ENCODE data around the gene TMSB4X.
"Not testable (repeated sequence)": the region's sequence is repeated elsewhere in the genome, so short reads cannot be mapped to it uniquely, and the experiment has no call there.

Gene TMSB4X

GRCh38 chrX:12974796-12975669 is at the start of gene TMSB4X:
Gene TMSB4X (plus strand): TSS chrX:12975110.
- peak; percentile 83 for DNase-seq

- DNase-seq, result no peak
Measured at GRCh38 chrX:12929701-12930100, 45.2 kb upstream of the TMSB4X start.

DNA sequence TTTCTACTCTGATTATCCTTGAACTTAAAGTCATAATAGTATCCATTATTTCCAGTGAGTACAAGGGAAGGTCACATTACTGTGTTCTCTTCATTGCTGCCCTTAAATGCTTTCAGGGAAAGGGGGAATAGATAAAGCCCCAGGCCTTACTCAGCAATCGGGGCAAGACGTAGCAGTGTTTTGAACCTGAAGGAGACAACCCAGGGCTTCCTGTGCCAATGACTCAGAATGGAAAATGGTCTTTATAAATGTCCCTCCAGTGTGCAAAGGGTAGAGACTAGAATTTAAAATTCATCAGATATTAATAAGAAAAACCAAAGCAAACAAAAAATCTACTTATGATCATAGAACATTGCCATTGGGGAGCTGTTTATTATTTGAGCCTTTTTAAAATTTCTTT is 44.8 kb upstream of the TMSB4X start:
- no peak for DNase-seq

DNA sequence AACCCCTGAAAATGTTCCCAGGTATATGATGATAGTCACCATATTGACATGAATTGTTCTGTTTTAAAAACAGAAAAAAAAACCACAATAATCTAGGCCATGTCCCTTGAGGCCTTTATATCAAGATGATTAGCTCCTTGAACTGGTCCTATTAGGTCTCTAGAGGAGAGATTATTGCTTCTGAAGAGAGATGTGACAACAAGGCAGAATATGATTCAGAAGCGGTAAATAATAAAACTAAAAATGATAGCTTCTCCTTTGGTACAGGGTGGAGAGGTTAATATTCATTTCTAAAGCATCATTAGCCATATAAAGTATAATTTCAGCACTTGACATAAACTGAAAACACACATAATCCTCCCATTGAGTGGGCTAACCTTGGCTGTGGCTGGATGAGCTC is 42.7 kb upstream of the TMSB4X start:
- DNase-seq, result no peak

- DNase-seq, result no peak
Measured at GRCh38 chrX:12934850-12935249, 40.1 kb upstream of the TMSB4X start.

- no peak for DNase-seq
Measured at GRCh38 chrX:12936947-12937346, 38.0 kb upstream of the TMSB4X start.

DNA sequence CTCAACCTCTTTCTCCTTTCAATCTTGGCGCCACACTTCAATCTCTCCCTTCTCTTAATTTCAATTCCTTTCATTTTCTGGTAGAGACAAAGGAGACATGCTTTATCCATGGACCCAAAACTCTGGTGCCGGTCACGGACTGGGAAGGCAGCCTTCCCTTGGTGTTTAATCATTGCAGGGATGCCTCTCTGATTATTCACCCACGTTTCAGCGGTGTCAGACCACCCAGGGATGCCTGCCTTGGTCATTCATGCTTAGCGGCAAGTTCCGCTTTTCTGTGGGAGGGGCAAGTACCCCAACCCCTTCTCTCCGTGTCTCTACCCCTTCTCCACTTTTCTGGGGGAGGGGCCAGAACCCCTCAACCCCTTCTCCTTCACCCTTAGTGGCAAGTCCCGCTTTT is 34.4 kb upstream of the TMSB4X start:
- DNase-seq, result not testable (repeated sequence)

DNA sequence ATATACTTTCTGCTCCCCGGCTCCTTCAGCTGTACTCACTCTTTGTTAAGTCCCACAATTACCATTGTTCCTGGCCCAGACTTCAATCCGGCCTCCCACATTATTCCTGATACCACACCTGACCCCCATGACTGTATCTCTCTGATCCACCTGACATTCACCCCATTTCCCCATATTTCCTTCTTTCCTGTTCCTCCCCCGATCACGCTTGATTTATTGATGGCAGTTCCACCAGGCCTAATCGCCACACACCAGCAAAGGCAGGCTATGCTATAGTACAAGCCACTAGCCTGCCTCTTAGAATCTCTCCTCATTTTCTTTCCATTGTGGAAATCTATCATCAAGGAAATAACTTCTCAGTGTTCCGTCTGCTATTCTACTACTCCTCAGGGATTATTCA is 31.3 kb upstream of the TMSB4X start:
- not testable (repeated sequence) for DNase-seq

DNA sequence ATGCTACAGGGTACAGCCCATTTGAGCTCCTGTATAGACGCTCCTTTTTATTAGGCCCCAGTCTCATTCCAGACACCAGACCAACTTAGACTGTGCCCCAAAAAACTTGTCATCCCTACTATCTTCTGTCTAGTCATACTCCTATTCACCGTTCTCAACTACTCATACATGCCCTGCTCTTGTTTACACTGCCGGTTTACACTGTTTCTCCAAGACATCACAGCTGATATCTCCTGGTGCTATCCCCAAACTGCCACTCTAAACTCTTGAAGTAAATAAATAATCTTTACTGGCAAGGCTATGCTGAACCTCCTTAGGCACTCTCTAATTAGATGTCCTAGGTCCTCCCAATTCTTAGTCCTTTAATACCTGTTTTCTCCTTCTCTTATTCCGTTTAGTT is 30.5 kb upstream of the TMSB4X start:
- DNase-seq, result not testable (repeated sequence)

DNA sequence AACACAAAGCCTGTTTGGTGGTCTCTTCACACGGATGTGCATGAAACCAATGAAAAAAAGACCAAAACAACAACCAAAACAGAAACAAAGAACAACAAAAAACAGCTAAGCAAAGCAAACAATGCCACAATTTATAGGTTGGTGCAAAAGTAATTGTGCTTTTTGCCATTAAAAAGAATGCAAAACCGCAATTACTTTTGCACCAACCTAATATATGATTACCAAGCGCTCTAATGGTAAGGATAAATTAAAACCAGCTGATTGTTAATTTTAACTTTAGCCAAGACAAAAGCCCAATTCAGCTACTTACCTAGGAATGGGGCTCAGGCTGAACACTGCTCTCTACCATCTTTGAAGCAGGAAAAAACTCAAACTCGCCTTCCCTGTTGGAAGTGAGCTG is 29.4 kb upstream of the TMSB4X start:
- DNase-seq, result no peak

DNA sequence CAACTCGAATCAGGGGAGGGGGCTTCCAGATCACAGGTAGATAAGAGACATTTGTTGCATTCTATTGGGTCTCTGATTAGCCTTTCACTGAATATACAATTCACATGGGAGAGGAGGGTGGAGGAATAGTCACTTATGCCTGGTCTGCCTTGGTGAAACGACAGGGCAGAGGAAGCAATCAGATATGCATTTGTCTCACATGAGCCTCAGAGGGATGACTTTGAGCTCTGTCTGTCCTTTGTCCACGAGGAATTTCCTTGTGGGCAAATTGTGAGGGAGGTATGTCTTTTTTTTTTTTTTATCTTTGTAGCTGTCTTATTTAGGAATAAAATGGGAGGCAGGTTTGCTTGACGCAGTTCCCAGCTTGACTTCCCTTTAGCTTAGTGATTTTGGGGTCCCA is 28.5 kb upstream of the TMSB4X start:
- no peak for DNase-seq

- DNase-seq, result peak; percentile 73
Measured at GRCh38 chrX:12946838-12947544, 27.9 kb upstream of the TMSB4X start.

GRCh38 chrX:12947545-12948235 is 27.2 kb upstream of the TMSB4X start:
- DNase-seq, result peak; percentile 55

DNA sequence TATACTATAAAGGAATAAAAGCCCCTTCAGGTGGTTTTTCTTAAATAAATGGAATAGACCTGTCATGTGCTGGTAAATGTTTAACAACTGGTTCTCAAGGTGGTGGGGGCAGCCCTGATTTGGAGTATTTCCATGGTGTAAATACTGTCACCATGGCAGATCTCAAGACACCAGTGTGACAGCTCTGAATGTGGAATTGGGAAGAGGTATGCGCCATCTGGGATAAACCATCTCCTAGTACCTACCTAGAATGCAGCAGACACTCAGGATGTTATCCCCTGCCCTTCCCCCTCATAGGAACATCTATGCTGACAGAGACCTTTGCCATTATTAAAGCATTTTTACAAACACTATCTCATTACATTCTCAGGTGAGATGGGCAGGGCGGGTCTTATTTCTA is 26.4 kb upstream of the TMSB4X start:
- DNase-seq, result no peak

GRCh38 chrX:12949205-12949926 is 25.5 kb upstream of the TMSB4X start:
- DNase-seq, result no peak

DNA sequence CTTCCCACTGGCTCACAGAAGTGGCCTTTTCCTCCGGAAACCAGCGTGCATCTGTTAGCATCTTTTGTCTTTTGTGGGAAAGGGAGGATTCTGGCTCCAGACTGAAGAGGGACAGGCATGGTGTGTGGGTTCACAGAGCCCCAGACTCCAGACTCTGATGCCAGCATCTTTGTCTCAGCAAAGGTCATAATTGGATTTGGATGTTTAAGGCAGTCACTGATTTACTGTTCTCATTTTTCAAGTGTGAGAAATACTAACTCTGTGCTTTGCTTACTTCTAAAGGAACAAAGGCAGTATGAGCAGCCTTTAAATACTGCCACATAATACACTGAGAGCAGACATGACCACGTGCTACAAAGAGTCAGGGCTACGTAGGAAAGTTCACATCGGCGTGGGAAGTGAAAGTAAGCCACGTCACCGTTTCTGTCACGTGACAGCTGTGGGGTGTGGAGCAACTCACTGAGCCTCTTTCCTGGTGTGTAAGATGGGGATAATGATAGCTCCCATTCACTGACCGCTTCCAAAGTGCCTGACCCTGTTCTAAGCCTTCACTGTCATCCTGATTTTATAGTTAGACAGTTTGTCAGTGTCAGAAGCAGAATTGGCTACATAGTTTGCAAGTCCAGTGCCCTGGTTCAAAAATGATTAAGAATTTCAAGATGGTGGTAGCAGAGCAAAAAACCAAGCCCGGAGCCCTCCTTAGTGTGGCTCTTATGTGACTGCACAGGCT is 24.8 kb upstream of the TMSB4X start:
- DNase-seq, result no peak

GRCh38 chrX:12950851-12951594 is 23.9 kb upstream of the TMSB4X start:
- DNase-seq, result no peak

- DNase-seq, result no peak
Measured at GRCh38 chrX:12951595-12951975, 23.3 kb upstream of the TMSB4X start.

GRCh38 chrX:12953420-12953819 is 21.5 kb upstream of the TMSB4X start:
- no peak for DNase-seq

DNA sequence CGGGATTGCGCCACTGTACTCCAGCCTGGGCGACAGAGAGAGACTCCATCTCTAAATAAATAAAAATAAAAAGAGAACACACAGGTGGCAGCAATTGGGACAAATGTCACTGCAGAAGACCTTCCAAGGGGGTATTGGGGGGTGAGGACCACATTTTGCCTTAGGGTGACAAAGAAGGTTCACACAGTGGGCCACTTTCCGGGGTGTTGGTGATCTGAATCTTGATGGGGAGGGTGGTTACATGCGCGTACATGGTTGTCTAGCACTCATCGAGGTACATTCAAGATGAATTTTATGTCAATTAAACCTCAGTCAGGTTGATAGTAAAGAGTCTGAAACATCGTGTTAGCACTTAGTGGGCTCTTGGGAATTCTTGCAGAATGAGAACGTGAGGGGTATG is 20.5 kb upstream of the TMSB4X start:
- no peak for DNase-seq

DNA sequence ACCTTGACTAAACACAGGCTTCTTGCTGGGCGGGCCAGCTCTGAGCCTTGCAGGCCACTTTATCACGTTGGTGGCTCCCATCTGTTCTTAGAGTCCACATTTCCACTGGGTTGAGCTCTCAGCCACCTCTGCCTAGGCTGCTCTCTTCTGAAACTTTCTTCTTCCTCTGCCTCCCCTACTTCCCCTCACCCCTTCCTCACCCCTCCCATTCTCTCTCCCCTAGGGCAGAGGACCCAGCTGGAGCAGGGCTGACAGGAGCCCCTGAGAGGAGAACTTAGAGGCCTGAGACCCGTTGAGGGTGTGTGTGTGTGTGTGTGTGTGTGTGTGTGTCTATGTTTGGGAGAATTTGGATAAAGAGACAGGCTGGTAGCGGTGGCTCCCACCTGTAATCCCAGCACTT is 19.9 kb upstream of the TMSB4X start:
- DNase-seq, result no peak
